Neural cell (in vitro differentiated cells): ENCODE data around the gene SELENON. TPM values are rescaled to one million over a fixed set of nuclear protein-coding genes. Genes with fewer than 3 reads are reported as not detected.

Experiments used
- H2AFZ ChIP-seq: fragments of 200-600, 300-800 bp; sonication (generic), shearing (Covaris generic); 2 replicates; pipeline ENCODE4 v1.6.0; 2014; ENCODE audit warnings: low read depth, mild to moderate bottlenecking, antibody characterized with exemption, low read length, moderate library complexity
- H3F3A ChIP-seq: fragments of 200-600 bp; shearing (Covaris generic); 2 replicates; pipeline ENCODE4 v1.6.1; 2016; ENCODE audit warnings: mild to moderate bottlenecking, moderate library complexity, mixed read lengths, antibody characterized with exemption, low read length; ENCODE audit not compliant: insufficient read depth, poor library complexity, severe bottlenecking
- H3K27ac ChIP-seq: fragments of 200-600, 300-800 bp; sonication (generic), shearing (Covaris generic); 2 replicates; pipeline ENCODE4 v1.5.1; 2014; ENCODE audit warnings: mild to moderate bottlenecking, low read length, moderate library complexity
- H3K27me3 ChIP-seq: fragments of 300-800, 200-600 bp; sonication (generic), shearing (Covaris generic); 2 replicates; pipeline ENCODE4 v1.6.0; 2014; ENCODE audit warnings: mild to moderate bottlenecking, low read depth, low read length, moderate library complexity; ENCODE audit not compliant: insufficient read depth
- H3K36me3 ChIP-seq: fragments of 300-800, 200-600 bp; sonication (generic), shearing (Covaris generic); 2 replicates; pipeline ENCODE4 v1.5.1; 2014; ENCODE audit warnings: mild to moderate bottlenecking, antibody characterized with exemption, low read length, moderate library complexity; ENCODE audit not compliant: insufficient read depth
- H3K4me2 ChIP-seq: fragments of 300-800, 200-600 bp; sonication (generic), shearing (Covaris generic); 2 replicates; pipeline ENCODE4 v1.6.0; 2014; ENCODE audit warnings: mild to moderate bottlenecking, low read length
- H3K4me3 ChIP-seq: fragments of 300-800, 200-600 bp; sonication (generic), shearing (Covaris generic); 2 replicates; pipeline ENCODE4 v1.5.1; 2014; ENCODE audit warnings: mild to moderate bottlenecking, low read length, moderate library complexity
- H3K79me2 ChIP-seq: fragments of 200-600 bp; shearing (Covaris generic); replicated peaks from 2 replicates; pipeline ENCODE4 v1.6.0; 2014; ENCODE audit warnings: mild to moderate bottlenecking, low read length, moderate library complexity; ENCODE audit not compliant: insufficient read depth
- H3K9ac ChIP-seq: fragments of 300-800, 200-600 bp; sonication (generic), shearing (Covaris generic); 2 replicates; pipeline ENCODE4 v1.6.1; 2016; ENCODE audit warnings: mild to moderate bottlenecking, low read length, mixed read lengths
- H3K9me2 ChIP-seq: fragments of 200-600 bp; shearing (Covaris generic); 2 replicates; pipeline ENCODE4 v1.6.1; 2016; ENCODE audit warnings: mild to moderate bottlenecking, low read length, mixed read lengths; ENCODE audit not compliant: insufficient read depth
- H3K9me3 ChIP-seq: fragments of 200-600, 300-800 bp; sonication (generic), shearing (Covaris generic); 2 replicates; pipeline ENCODE4 v1.6.1; 2016; ENCODE audit warnings: mild to moderate bottlenecking, mixed run types, low read length, moderate library complexity, mixed read lengths
- H4K20me1 ChIP-seq: fragments of 200-600 bp; shearing (Covaris generic); 2 replicates; pipeline ENCODE4 v1.6.1; 2016; ENCODE audit warnings: mild to moderate bottlenecking, mixed run types; ENCODE audit not compliant: insufficient read depth
- EP300 ChIP-seq: fragments of 450-650 bp; conservative IDR thresholded peaks from 2 replicates; pipeline ENCODE4 v1.6.1; 2014; ENCODE audit warnings: antibody characterized with exemption, mild to moderate bottlenecking, moderate library complexity; ENCODE audit not compliant: poor library complexity, severe bottlenecking
- EZH2 ChIP-seq: fragments of 200-600, 300-800 bp; shearing (Covaris generic), sonication (generic); IDR thresholded peaks from 2 replicates; pipeline ENCODE4 v1.6.1; 2014; ENCODE audit warnings: antibody characterized with exemption, low read length, borderline replicate concordance, mild to moderate bottlenecking; ENCODE audit not compliant: insufficient read depth, poor library complexity, severe bottlenecking
- MXI1 ChIP-seq: fragments of 450-650 bp; conservative IDR thresholded peaks from 2 replicates; pipeline ENCODE4 v1.6.1; 2014; ENCODE audit warnings: antibody characterized with exemption, mild to moderate bottlenecking; ENCODE audit not compliant: poor library complexity, severe bottlenecking
- POLR2AphosphoS5 ChIP-seq: IDR thresholded peaks from 2 replicates; pipeline ENCODE4 v1.6.1; 2012
- RAD21 ChIP-seq: fragments of 450-650 bp; conservative IDR thresholded peaks from 2 replicates; pipeline ENCODE4 v1.6.1; 2014; ENCODE audit warnings: antibody characterized with exemption, mild to moderate bottlenecking, moderate library complexity
- REST ChIP-seq: IDR thresholded peaks from 2 replicates; pipeline ENCODE4 v1.6.1; 2012; ENCODE audit warnings: borderline replicate concordance
- SMC3 ChIP-seq: fragments of 450-650 bp; conservative IDR thresholded peaks from 2 replicates; pipeline ENCODE4 v1.6.1; 2014; ENCODE audit warnings: antibody characterized with exemption, mild to moderate bottlenecking, moderate library complexity; ENCODE audit not compliant: poor library complexity
- TAF1 ChIP-seq: IDR thresholded peaks from 2 replicates; pipeline ENCODE4 v1.6.1; 2012; ENCODE audit warnings: low read depth
- polyA plus RNA-seq: library from polyadenylated mRNA; depleted of rRNA; stranded (reverse); fragments of >200 nt; gene quantifications from 2 replicates; pipeline ENCODE4 v1.2.3, GENCODE V29; 2014
- TF ChIP-seq, protein P1 (sequence below): fragments of 450-650 bp; IDR thresholded peaks from 2 replicates; pipeline ENCODE4 v1.5.1; 2014; ENCODE audit warnings: antibody characterized with exemption, mild to moderate bottlenecking, moderate library complexity; ENCODE audit not compliant: poor library complexity, severe bottlenecking

SELENON gene
- polyA plus RNA-seq, 1 donor from 2014 or later, result 6.5 TPM

DNA sequence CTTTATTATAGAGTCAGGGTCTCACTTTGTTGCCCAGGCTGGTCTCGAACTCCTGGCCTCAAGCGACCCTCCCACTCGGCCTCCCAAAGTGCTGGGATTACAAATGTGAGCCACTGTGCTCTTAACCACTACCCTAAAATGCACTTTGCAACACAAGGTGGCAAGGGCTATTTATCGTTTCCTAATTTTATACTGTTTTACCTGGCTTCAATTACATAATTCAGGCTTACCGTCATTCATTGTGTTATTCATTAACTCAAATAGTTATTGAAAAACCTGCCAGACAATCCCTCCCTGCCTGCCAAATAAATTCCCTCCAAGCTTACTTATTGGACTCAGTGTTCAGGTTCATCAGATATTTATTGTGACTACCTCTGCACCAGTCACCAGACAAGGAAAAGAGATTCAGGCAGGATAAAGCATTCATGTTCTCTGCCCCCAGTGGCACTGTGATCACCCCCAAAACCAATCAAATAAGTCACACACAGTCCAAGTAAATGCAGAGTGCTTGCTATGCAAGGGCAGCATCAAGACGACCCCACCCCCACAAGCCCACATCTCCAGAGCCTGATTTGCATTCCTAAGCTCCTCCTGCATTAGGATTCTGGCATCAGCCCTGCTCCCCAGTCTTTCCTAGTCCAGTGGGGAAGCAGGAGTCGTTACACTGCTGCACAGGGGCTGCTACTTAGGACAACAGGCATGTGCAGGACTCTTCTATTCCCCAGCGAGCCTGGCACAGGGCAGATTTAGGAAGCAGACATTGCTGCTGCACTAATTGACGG lies 67.4 kb downstream of the SELENON start:
- H3K9me2 ChIP-seq, result no peaks in the 10 kb centered on the region
- H3K36me3 ChIP-seq, result peaks cover 5% of the 10 kb centered on the region
- no peaks in the 10 kb centered on the region for H4K20me1 ChIP-seq
- H3K27ac ChIP-seq, result no peak overlapping the region
- no peak overlapping the region for H3K4me2 ChIP-seq
- no peak overlapping the region for H2AFZ ChIP-seq
- H3F3A ChIP-seq, result no peaks in the 10 kb centered on the region
- H3K9ac ChIP-seq, result no peak overlapping the region
- H3K79me2 ChIP-seq, result no peaks in the 10 kb centered on the region
- H3K27me3 ChIP-seq, result no peaks in the 10 kb centered on the region
- H3K9me3 ChIP-seq, result no peaks in the 10 kb centered on the region
- H3K4me3 ChIP-seq, result no peak overlapping the region
- no peak for TF ChIP-seq MXI1
- TF ChIP-seq SMC3, result no peak
- no peak for TF ChIP-seq EP300
- TF ChIP-seq, protein P1, sequence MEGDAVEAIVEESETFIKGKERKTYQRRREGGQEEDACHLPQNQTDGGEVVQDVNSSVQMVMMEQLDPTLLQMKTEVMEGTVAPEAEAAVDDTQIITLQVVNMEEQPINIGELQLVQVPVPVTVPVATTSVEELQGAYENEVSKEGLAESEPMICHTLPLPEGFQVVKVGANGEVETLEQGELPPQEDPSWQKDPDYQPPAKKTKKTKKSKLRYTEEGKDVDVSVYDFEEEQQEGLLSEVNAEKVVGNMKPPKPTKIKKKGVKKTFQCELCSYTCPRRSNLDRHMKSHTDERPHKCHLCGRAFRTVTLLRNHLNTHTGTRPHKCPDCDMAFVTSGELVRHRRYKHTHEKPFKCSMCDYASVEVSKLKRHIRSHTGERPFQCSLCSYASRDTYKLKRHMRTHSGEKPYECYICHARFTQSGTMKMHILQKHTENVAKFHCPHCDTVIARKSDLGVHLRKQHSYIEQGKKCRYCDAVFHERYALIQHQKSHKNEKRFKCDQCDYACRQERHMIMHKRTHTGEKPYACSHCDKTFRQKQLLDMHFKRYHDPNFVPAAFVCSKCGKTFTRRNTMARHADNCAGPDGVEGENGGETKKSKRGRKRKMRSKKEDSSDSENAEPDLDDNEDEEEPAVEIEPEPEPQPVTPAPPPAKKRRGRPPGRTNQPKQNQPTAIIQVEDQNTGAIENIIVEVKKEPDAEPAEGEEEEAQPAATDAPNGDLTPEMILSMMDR, result no peak
- no peak for TF ChIP-seq RAD21
- TF ChIP-seq POLR2AphosphoS5, result no peak
- no peak for TF ChIP-seq TAF1
- no peak for TF ChIP-seq REST
- TF ChIP-seq EZH2, result no peak

Other genes starting within 250 kb of the SELENON start
- gene MAN1C1, start 183.4 kb upstream of the SELENON start, polyA plus RNA-seq, result 0.66 and 1.3 TPM in 2 replicates
- 107 and 115 TPM in 2 replicates for gene MTFR1L, start 19.8 kb downstream of the SELENON start, polyA plus RNA-seq
- gene AUNIP, start 59.3 kb downstream of the SELENON start, polyA plus RNA-seq, result 0.48 TPM in 1 of 2 replicates, not detected in the other
- gene PAQR7, start 75.5 kb downstream of the SELENON start, polyA plus RNA-seq, result 2.9 and 4.1 TPM in 2 replicates
- 1,834 and 1,950 TPM in 2 replicates for gene STMN1, start 106.2 kb downstream of the SELENON start, polyA plus RNA-seq
- gene PAFAH2, start 197.9 kb downstream of the SELENON start, polyA plus RNA-seq, result 7.9 and 10.4 TPM in 2 replicates
- gene EXTL1, start 221.6 kb downstream of the SELENON start, polyA plus RNA-seq, result 2.0 and 2.7 TPM in 2 replicates
- 0.28 and 0.46 TPM in 2 replicates for gene SLC30A2, start 245.9 kb downstream of the SELENON start, polyA plus RNA-seq